NCI-H2029 (cell line): ENCODE results near the gene AKAP12.
"Not testable (repeated sequence)": the region's sequence is repeated elsewhere in the genome, so short reads cannot be mapped to it uniquely, and the experiment has no call there.

Source experiments
- DNase-seq: peaks from one replicate; lab custom pipeline; 2025; lab: John Stamatoyannopoulos, UW

The AKAP12 gene

DNA sequence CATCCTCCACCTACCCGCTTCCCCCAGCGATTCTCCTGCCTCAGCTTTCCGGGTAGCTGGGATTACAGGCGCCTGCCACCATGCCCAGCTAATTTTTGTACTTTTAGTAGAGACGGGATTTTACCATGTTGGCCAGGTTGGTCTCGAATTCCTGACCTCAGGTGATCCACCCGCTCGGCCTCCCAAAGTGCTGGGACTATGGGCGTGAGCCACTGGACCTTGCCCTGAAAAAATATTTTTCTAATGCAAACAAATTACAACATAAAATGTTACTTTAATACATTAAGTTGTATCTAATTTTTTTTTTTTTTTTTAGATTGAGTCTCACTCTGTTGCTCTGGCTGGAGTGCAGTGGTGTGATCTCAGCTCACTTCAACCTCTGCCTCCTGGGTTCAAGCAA is 142.9 kb downstream of the AKAP12 start:
- DNase-seq: not testable (repeated sequence)

DNA sequence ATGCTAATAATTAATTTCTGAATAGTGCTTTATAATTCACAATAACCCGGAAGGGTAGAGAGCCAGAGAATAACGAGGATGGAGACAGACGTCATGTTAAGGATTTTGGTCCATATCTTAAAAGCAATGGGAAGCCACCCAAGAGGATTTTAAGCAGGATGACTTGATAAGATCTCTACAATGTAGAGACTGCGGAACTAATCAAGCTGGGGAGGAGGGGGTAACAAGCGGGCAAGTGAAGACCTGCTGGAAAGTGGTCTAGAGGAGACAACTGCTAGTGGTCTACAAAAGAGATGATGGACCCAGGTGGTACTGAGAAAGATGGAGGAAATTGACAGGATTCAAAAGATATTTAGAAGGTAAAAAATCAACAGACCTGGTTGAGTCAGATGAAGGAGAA is 144.4 kb downstream of the AKAP12 start:
- DNase-seq: no peak

DNA sequence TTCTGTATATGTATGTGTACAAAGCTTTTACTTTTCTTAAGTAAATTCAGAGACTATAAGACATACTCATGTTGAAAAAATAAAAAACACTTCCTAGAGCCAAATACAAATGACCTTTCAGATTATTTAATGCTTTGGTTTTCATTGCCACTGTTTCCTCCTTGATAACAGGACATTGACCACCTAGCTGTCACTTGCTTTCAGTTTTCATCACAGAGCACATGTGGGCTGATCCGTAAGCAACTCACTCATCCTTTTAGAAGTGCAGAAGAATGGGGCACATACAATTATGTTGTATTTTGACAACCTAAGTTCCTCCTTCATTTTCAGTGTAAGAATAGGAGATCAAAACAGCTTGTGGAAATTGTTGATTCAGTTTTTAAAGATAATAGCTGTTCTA is 145.4 kb downstream of the AKAP12 start:
- no peak for DNase-seq

DNA sequence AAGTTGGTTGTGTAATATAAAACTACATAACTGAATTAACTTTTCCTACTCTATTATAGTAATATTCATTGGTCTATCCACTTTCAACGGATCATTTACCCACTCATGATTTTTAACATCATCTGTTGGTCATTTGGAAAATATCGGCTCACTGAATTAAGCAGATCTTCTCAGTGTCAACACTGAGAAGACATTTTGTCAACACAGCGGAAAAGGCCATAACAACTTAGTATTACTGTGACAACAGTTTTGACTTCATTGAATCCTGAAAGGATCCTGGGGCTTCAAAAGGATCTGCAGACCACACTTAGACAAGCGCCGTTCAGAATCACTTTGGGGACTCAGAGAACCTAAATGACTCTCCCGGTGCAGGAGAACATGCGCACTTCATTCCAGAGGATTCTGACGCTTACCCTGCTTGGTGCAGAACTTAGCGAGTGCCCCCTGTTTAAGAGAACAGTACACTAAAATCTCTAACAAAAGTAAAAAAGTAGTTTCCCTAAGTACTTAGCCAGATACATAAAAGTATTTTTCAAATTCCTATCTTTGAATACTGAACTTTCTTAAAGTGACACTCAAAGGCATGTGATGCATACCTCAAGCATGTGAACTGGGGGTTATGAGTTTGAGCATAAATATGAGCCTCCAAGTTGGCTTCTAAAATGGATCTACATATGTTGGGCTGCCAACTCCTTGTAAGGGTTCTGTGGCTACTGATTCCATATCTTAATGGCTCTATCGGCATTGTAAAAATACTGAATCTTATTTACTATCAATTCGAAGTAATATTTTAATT is 147.6 kb downstream of the AKAP12 start:
- DNase-seq: no peak

GRCh38 chr6:151388236-151388635 is 148.5 kb downstream of the AKAP12 start:
- DNase-seq: no peak

DNA sequence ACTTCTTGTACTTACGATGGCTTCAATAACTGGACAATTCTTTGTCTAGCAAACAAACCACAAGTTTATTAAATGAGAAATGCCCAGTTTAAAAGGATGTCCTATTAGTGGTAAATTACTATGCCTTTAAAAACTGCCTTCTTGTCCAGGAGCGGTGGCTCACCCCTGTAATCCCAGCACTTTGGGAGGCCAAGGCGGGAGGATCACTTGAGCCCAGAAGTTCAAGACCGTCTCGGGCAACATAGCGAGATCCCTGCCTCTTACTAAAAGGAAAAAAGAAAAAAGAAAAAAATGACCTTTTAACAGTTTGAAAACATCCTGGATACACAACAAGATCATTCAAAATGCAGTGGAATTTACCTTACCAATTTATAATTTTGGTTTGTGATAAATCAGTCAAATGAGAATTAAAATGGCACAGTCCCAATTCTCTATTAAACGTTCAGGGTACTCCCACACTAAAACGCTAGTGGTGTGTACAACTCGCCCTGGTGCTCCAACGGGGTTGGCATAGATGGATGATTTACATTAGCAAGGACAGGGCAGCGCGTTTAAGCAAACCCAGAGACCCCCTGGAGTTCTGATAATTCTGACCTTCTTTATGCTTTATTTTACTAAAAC is 149.3 kb downstream of the AKAP12 start:
- DNase-seq: no peak

DNA sequence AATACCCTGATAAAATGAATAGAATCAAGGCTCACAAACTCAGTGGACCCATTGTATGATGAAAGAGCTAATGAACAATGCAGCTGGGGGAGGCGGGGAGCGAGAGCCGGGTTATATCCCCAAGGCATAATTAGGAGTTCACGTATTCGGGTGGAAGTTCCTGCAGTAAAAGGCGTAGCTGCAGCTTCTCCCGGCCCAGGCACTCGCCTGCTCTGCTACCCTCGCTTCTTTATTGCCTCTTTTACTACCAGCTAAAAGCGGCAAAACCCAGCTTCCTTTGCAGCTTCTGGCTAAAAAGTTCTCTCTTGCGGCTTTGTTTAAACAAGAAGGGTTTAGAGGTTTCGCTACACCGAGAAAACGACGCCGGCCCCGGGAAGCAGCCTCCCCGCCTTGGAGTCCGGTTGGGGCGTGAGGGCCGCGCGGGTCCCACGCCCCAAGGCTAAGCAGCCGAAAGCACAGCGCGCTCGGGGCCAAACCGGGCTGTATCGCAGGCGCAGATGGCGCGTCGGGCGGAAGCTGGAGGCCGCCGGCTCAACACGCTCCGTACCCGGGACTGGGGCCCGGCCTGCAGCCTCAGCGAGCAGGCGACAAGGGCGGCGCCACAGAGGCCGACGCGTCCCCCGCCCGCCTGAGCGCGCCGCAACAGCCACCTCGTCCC is 150.0 kb downstream of the AKAP12 start:
- no peak for DNase-seq

GRCh38 chr6:151390276-151390850 is 150.6 kb downstream of the AKAP12 start:
- peak; percentile 85 for DNase-seq

DNA sequence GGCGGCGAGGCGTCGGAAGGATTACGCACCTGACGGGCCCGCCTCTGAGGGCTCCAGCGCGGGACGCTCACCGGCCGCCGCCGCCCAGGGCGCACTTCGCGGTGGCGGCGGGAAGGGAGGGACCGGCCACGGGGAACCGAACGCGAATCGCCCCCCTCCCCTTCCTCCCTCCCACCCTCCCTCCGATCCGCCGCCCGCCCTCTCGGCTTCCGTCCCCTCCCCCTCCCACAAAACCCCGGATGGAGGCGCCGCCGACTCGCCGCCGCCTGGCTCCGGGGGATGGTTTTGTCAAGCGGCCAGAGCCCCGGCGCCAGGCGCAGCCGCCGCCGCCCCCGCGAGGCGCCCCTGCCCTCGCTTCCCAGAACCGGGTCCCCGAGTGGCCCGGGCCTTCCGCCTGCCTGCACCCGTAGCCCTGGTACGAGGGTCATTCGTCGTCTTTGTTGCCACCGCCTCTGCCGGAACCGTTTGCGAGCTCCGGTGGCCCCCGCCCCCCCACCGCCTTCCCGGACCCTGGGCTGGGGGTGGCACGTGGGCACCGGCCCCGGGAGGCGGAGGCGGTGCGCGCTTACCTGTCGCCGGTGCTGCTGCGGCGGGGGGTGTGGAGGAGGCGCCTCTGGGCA is 151.2 kb downstream of the AKAP12 start:
- peak; percentile 29 for DNase-seq

DNA sequence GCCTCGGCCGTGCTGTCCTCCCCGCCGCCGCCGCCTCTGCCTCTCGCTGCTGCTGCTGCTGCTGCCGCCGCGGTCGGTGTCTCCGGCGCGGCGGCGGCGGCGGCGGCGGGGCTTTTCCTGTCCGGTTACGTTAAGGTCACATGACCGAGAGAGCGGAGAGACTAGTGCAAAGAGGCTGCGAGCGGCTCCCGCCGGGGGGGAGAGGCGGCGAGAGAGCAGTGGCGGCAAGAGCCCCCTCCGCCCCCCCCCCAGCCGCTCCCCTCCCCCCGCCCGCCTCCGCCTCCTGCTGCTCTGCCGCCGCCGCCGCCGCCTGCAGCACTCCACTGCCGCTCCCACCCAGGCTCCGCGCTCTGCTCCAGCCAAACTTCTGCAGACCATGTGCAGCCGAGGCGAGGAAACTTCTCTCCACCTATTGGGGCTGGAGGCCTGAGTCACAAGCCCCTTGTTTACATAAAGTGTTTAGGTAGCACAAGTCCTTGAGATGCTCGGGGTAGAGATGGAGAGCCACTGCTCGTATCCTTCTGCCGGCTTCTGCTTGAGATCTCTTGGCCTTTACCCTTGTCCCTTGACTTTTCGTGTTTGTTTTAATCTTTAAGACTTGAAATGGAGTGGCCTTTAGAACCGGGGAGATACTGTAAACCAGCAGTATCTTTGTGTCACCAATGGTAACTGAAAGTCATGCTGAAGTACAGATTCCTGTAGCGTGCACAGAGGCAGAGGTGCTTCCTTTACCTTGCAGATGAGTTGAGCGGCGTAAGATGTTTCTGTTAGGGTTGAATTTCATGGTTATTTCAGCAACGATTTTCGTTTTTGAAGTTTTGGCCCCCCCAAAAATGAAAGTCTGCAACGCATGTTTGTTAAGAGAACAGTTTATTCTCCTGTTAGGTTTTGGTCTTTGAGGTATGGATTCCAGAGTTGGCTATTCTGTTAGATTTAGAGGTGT is 152.0 kb downstream of the AKAP12 start, which contains the start of gene ZBTB2:
Gene ZBTB2, minus strand, starts transcription at position 89 of the 943 bp plus-strand sequence. CDS start 17,922 bp downstream, outside the sequence.
- DNase-seq: peak; percentile 33

DNA sequence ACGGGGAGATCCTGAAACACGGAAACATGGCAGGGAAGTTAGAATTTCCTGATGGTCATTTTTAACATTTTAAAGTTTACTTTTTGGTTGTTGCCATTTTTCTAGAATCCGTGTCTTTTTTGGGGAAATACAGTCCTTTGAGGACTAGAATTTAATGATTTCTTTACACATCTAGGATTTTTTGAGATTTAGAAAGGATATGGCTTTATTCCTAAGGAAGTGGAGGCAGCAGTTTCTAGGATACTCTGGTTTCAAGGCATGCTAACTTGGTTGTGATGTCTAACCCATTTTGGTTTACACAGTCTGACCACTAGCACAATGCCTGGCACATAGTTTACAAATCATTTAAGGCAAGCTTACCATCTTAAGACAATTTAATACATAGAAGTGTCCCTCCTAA is 152.7 kb downstream of the AKAP12 start:
- no peak for DNase-seq

DNA sequence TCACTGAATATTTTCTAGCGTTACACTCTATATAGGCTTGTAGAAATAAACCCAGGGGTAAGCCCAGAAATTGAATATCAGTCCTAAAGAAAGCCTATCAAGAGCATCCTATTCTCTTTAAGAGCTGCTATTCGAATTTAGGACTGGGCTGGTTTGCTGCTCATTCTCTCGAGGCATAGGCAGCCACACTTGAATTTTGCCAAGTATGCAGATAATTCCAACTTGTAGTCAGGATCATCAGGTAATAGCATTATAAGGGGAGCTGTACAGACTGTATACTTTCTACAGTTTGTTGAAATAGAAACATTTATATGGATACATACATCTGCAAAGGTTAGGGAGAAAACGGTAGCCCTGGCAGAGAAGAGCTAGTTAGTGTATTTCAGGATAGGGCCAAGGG is 153.6 kb downstream of the AKAP12 start:
- no peak for DNase-seq

GRCh38 chr6:151399679-151400078 is 159.9 kb downstream of the AKAP12 start:
- DNase-seq: no peak

DNA sequence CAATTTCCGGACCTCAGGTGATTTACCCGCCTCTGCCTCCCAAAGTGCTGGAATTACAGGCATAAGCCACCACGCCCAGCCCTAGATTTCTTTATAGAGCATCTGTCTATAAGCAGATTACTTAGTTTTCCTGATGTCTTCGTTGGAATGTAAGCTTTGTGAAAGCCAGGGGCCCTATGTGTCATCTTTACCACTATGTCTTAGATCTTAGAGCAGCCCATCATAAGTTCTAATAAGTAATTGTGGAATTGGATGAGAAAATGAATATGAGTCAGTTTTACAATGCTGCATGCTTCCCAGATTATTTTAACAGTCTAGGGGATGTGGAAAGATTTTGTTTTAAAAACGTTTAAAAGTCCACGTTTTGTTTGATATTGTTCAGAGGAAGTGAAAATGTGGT is 160.7 kb downstream of the AKAP12 start:
- DNase-seq: no peak

GRCh38 chr6:151402228-151402627 is 162.5 kb downstream of the AKAP12 start:
- DNase-seq: no peak

DNA sequence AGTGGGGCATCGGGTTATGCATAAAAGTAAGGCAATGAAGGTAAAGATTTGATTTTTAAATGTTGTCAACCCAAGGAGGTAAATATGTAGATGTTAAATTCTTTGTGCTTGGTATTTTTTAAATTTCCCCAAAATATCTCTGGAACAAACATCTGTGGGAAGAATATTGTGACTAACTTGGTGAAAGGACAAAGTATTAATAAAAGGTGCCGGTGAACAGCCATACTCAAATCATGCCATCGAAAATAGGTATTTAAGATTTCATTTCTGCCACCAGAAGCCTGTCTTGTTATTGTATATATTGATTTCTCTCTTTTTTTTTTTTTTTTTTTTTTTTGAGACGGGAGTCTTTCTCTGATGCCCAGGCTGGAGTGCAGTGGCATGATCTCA is 164.1 kb downstream of the AKAP12 start:
- no peak for DNase-seq
